AG04450 (cell line): Measurements from ENCODE around the gene NKX1-1. TPM values are rescaled to one million over a fixed set of nuclear protein-coding genes. Genes with fewer than 3 reads are reported as not detected.

Source experiments
- CTCF ChIA-PET: fragments of 300-600, 350-600 bp; formaldehyde crosslinking; extraction: SDS; loops from one replicate; lab custom pipeline; 2022; ENCODE audit warnings: antibody characterized with exemption, inconsistent platforms; lab: Charles Lee
- POLR2A ChIA-PET: fragments of 350-600 bp; formaldehyde crosslinking; extraction: SDS; loops from one replicate; lab custom pipeline; 2021; ENCODE audit warnings: antibody characterized with exemption, inconsistent platforms; lab: Yijun Ruan, JAX
- DNase-seq: peaks from one replicate; pipeline ENCODE4 v3.0.0-alpha.2; 2011; ENCODE audit warnings: low read depth, low spot score
- H3K27ac ChIP-seq: one replicate; pipeline ENCODE4 v1.5.1; 2012; ENCODE audit warnings: low read depth, low read length, control low read depth
- H3K27me3 ChIP-seq: one replicate; pipeline ENCODE4 v1.6.0; 2012; ENCODE audit warnings: low read length; ENCODE audit not compliant: control insufficient read depth, insufficient read depth
- H3K4me3 ChIP-seq: 2 replicates; pipeline ENCODE4 v1.5.1; 2011; ENCODE audit warnings: mild to moderate bottlenecking, low read depth, low read length, control low read depth
- H3K9me3 ChIP-seq: 2 replicates; pipeline ENCODE4 v1.5.1; 2012; ENCODE audit warnings: low read length; ENCODE audit not compliant: control insufficient read depth, insufficient read depth
- polyA plus RNA-seq: library from polyadenylated mRNA; depleted of rRNA; stranded (reverse); fragments of >200 nt; gene quantifications from 2 replicates; pipeline ENCODE4 v1.2.3, GENCODE V29; 2011
- TF ChIP-seq, protein P1 (sequence below): IDR thresholded peaks from 2 replicates; pipeline ENCODE4 v1.5.1; 2011; ENCODE audit warnings: low read depth, low read length, control low read depth, inconsistent platforms

NKX1-1 gene
- polyA plus RNA-seq, 1 experiment = not detected

DNA sequence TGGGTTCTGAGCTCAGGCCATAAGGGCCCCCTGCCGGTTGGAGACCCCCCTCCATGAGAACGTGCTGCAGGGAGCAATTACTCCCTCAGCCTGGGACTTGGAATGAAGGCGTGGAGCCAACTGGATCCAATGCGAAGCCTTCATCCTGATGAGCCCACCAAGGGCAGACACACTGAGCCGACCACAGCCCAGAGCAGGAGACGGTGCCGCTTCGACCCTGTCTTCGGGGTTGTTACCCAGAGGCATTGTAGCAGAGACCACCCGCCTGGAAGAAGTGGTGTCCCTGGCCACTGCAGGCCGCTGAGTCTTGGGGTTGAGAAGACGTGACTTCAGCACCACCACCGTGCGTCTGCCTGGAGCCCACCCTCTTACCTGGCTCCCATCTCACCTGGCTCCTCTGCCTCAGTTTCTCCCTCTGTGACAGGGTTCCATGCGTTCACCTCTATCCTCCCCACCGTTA, 7.0 kb upstream of the NKX1-1 start:
- POLR2A ChIA-PET = no interaction called here
- Histone ChIP-seq H3K4me3 (no peak overlapping the region), H3K27ac (no peak overlapping the region), H3K9me3 (peaks cover 23% of the 10 kb centered on the region), H3K27me3 (peaks cover 47% of the 10 kb centered on the region)
- no peak for DNase-seq
- CTCF ChIA-PET = no interaction called here
- TF ChIP-seq, protein P1, sequence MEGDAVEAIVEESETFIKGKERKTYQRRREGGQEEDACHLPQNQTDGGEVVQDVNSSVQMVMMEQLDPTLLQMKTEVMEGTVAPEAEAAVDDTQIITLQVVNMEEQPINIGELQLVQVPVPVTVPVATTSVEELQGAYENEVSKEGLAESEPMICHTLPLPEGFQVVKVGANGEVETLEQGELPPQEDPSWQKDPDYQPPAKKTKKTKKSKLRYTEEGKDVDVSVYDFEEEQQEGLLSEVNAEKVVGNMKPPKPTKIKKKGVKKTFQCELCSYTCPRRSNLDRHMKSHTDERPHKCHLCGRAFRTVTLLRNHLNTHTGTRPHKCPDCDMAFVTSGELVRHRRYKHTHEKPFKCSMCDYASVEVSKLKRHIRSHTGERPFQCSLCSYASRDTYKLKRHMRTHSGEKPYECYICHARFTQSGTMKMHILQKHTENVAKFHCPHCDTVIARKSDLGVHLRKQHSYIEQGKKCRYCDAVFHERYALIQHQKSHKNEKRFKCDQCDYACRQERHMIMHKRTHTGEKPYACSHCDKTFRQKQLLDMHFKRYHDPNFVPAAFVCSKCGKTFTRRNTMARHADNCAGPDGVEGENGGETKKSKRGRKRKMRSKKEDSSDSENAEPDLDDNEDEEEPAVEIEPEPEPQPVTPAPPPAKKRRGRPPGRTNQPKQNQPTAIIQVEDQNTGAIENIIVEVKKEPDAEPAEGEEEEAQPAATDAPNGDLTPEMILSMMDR = no peak

DNA sequence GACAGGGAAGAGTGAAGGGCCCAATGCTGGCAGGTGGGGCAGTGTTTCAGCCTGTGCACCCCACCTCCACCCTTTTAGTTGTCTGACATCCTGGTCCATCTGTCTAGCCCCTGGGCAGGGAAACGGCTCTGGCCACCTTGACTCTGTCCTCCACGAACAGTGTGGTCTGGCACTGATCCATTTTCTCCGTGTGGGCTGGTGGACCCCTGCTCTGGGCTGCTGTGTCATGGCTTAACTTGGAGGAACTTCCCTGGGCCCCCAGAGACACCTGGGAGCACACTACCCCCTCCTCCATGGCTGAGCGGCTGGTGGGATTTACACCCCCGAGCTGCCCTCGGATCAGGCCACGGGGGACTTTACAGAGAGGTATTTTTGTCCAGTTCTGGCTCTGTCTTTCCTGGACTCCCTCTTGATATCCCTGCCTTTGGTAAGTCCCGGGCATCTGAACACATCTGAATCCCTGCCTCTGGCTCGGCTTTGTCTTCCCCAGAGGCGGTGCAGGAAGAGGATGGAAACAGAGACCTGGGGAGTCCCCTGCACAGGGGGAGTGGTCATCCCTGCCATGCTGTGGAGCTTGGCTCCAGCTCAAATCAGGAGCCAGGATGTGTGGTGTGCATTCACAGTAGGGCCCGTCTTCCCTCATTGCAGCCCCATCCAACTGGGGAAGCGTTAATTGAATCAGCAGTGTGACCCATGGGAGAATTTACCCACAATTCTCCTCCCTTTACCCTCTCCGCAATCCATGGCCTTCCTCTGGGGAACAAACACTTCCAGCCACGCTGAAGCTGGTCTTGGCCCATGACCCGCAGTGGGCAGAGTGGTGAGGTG, 6.3 kb upstream of the NKX1-1 start:
- H3K27ac ChIP-seq = no peak overlapping the region
- peaks cover 23% of the 10 kb centered on the region for H3K9me3 ChIP-seq
- H3K27me3 ChIP-seq = peaks cover 50% of the 10 kb centered on the region
- TF ChIP-seq, protein P1 = no peak
- H3K4me3 ChIP-seq = no peak overlapping the region
- CTCF ChIA-PET = no interaction called here
- DNase-seq = no peak
- POLR2A ChIA-PET = no interaction called here

DNA sequence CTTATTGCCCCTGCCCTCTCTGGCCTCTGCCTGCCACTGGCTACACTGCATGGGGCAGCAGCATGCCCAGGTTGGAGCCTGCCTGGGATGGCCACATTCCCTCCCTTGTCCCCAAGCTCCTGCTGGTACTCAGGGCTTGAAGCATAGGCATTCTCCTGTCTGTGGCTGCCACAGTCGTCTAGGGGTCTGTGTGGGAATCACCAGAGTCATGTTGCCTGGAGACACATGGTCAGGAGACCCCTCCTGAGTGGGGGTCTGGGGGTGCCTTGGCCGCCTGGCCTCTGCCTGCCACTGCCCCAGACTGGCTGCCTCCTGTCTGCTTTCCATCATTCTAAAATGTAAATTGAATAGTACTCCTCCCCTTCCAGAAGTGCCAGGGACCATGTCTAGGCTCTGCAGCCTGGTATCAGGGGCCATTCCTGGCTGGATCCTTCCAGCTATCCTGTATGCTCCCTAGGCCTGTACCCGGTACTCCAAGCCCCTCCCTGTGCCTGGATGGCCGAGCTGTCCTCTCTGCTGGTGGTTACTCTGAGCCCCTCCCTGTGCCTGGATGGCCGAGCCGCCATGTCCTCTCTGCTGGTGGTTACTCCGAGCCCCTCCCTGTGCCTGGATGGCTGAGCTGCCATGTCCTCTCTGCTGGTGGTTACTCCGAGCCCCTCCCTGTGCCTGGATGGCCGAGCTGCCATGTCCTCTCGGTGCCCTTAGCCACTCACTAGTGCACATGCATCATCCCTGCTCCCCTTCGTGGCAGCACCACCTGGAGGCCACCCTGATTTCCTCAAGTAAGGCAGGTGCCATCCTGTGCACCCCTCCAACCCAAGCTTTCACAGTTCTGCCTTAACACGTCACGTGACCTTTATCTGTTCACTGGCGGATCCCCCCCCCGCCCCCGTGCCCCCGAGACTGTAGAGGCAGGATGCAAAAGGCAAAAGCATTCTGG, 5.5 kb upstream of the NKX1-1 start:
- CTCF ChIA-PET = no interaction called here
- H3K27ac ChIP-seq = no peak overlapping the region
- no peak for DNase-seq
- H3K27me3 ChIP-seq = peaks cover 55% of the 10 kb centered on the region
- H3K9me3 ChIP-seq = peaks cover 23% of the 10 kb centered on the region
- H3K4me3 ChIP-seq = no peak overlapping the region
- POLR2A ChIA-PET = no interaction called here
- TF ChIP-seq, protein P1 = no peak

DNA sequence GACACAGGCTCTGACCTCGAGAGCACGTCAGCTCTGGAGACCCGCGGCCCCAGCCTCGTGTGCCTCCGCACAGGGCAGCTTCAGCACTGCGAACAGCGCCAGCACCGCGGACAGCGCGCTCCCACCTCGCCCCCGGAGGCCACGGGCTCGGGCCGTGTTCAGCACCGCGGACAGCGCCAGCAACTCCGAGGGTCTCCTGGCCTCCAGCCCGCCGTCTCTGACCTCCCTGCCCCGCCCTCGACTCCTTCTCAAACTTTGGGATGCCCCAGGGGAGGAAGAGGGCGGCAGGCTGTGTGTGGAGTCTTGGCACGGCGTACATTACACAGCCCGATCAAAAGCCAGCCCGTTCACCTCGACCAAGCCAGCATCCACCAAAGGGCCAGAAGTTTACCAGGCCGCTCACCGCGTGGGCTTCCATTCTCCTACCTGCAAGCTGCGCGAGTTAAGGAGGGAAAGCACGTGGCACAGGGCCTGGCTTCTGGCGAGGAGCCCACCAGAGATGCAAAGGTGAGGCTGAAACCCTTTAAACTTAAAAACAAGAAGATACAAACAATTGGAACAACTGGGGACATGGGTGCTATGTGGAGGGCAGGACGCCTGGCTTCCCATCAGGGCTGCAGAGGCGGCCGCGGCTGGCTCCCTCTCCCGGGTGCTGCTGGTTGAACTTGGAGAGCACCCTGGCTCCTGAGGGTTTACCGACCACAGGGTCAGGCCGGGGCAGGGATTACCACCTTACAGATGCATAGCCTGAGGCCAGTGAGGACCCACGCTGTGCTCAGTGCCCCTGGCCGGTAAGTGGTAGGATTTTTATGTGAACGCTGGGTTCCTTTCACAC, 4.5 kb upstream of the NKX1-1 start:
- peaks cover 23% of the 10 kb centered on the region for H3K9me3 ChIP-seq
- no peak overlapping the region for H3K4me3 ChIP-seq
- TF ChIP-seq, protein P1 = no peak
- no peak for DNase-seq
- ChIA-PET POLR2A (no interaction called here), CTCF (no interaction called here)
- H3K27ac ChIP-seq = no peak overlapping the region
- H3K27me3 ChIP-seq = peaks cover 52% of the 10 kb centered on the region
